Body of pancreas (tissue), 4 donors: ENCODE data around the gene MMP14. TPM values are rescaled to one million over a fixed set of nuclear protein-coding genes. Genes with fewer than 3 reads are reported as not detected.
"Not testable (repeated sequence)": the region's sequence is repeated elsewhere in the genome, so short reads cannot be mapped to it uniquely, and the experiment has no call there.

Experiments
- ATAC-seq: fragments of 150-250 bp; one replicate; pipeline ENCODE4 v1.9.1; 2016
- DNase-seq, 4 donors: peaks; one replicate each; pipeline ENCODE4 v3.0.0-alpha.2; 2019
- H3K27ac ChIP-seq, 4 donors: fragments of 200-600 bp; sonication (generic); 1 replicate in 3 of 4; 2 replicates in 1 of 4; pipeline versions ENCODE4 v1.5.1 to v1.6.1; 2016 to 2019; ENCODE audit warnings: mild to moderate bottlenecking in 1 of 4, mixed read lengths in 1 of 4, moderate library complexity in 1 of 4
- H3K27me3 ChIP-seq, 2 donors: fragments of 200-600 bp; sonication (generic); one replicate each; pipeline ENCODE4 v1.6.0; 2016; ENCODE audit warnings: mild to moderate bottlenecking in 1 of 2
- H3K36me3 ChIP-seq, 2 donors: fragments of 200-600 bp; sonication (generic); replicated peaks in 1 of 2; 2 replicates each; pipeline ENCODE4 v1.5.1; 2016; ENCODE audit warnings: low read depth in 2 of 2; ENCODE audit not compliant: insufficient read depth in 1 of 2
- H3K4me1 ChIP-seq: fragments of 200-600 bp; sonication (generic); one replicate; pipeline ENCODE4 v1.6.0; 2016
- H3K4me3 ChIP-seq, 2 donors: fragments of 200-600 bp; sonication (generic); 1 replicate in 1 of 2; 2 replicates in 1 of 2; pipeline ENCODE4 v1.5.1; 2016 to 2019
- H3K9me3 ChIP-seq, 3 donors: fragments of 200-600 bp; sonication (generic); 1 replicate in 2 of 3; 2 replicates in 1 of 3; pipeline ENCODE4 v1.5.1; 2016
- POLR2A ChIP-seq, 3 donors: fragments of 450-650 bp; IDR thresholded peaks; one replicate each; pipeline ENCODE4 v1.6.1; 2016; ENCODE audit warnings: antibody characterized with exemption in 3 of 3, mild to moderate bottlenecking in 2 of 3
- WGBS, 2 donors: methylation state at CpG; one replicate each; pipeline ENCODE4 v1.1.5; 2017; 5-methylcytosine and 5-hydroxymethylcytosine counted together
- intact Hi-C: fragments of 100-400 bp; cut with DNase I; formaldehyde crosslinking; loops from one replicate; pipeline ENCODE4 v1.15.1; 2023
- total RNA-seq, 2 donors: library from RNA; depleted of rRNA; stranded (reverse); fragments of >200 nt; gene quantifications; one replicate each; pipeline ENCODE4 v1.1.0, GENCODE V29; 2016
- TF ChIP-seq, protein P1 (sequence below), 7 experiments: fragments of 450-650 bp in 4 of 7; fragments of 200-600 bp in 3 of 7; sonication (generic) in 3 of 7; IDR thresholded peaks; one replicate each; pipeline ENCODE4 v1.5.1; 2016 to 2019; ENCODE audit warnings: antibody characterized with exemption in 7 of 7

The MMP14 gene
- total RNA-seq, 2 donors from 2014 or later, result 55.3 to 65.3 TPM

GRCh38 chr14:22798528-22798927, 37.9 kb upstream of the MMP14 start:
- Histone ChIP-seq H3K27ac (no peak overlapping the region), H3K4me1 (no peaks in the 10 kb centered on the region), H3K36me3 (no peaks in the 10 kb centered on the region), H3K4me3 (no peak overlapping the region), H3K27me3 (no peaks in the 10 kb centered on the region), H3K9me3 (no peaks in the 10 kb centered on the region)
- no peak for TF ChIP-seq POLR2A (IDR thresholded peaks at IDR 0.05)
- TF ChIP-seq, protein P1, sequence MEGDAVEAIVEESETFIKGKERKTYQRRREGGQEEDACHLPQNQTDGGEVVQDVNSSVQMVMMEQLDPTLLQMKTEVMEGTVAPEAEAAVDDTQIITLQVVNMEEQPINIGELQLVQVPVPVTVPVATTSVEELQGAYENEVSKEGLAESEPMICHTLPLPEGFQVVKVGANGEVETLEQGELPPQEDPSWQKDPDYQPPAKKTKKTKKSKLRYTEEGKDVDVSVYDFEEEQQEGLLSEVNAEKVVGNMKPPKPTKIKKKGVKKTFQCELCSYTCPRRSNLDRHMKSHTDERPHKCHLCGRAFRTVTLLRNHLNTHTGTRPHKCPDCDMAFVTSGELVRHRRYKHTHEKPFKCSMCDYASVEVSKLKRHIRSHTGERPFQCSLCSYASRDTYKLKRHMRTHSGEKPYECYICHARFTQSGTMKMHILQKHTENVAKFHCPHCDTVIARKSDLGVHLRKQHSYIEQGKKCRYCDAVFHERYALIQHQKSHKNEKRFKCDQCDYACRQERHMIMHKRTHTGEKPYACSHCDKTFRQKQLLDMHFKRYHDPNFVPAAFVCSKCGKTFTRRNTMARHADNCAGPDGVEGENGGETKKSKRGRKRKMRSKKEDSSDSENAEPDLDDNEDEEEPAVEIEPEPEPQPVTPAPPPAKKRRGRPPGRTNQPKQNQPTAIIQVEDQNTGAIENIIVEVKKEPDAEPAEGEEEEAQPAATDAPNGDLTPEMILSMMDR (IDR thresholded peaks at IDR 0.05), result no peak
- intact Hi-C loops, result no loop called here
- DNase-seq (no peak), ATAC-seq (no peak)
- WGBS, 2 donors, result 50 to 64% methylated on average over 2 of the region's 2 CpGs

DNA sequence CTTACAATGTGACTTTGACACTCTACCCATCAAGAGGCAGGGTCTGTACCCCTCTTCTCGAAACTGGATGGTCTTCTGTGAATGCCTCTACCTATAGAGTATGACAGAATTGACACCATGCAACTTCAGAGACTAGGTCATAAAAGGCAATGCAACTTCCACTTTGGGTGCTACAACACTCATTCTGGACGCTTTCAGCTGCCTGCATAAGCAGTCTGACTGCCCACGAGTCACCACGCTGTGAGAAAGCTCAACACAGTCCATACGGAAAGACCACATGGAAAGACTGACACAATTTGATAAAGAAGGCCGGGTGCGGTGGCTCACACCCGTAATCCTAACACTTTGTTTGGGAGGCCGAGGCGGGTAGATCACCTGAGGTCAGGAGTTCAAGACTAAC, 36.0 kb upstream of the MMP14 start:
- H3K27ac ChIP-seq, result no peak overlapping the region
- 86 to 94% methylated on average over 10 of the region's 10 CpGs for WGBS, 2 donors
- ATAC-seq, result no peak

GRCh38 chr14:22801716-22802115, 34.7 kb upstream of the MMP14 start:
- Histone ChIP-seq H3K9me3 (no peaks in the 10 kb centered on the region), H3K36me3 (no peaks in the 10 kb centered on the region), H3K27ac (no peak overlapping the region), H3K4me3 (no peak overlapping the region), H3K4me1 (no peaks in the 10 kb centered on the region), H3K27me3 (no peaks in the 10 kb centered on the region)
- intact Hi-C loops, result no loop called here
- TF ChIP-seq POLR2A (IDR thresholded peaks at IDR 0.05), result no peak
- ATAC-seq, result no peak
- WGBS, 2 donors, result 75 to 91% methylated on average over 8 of the region's 8 CpGs
- no peak for DNase-seq

More for the DNA sequence above, 36.0 kb upstream of the MMP14 start:
- DNase-seq, result no peak
- Histone ChIP-seq H3K36me3 (no peaks in the 10 kb centered on the region), H3K4me3 (no peak overlapping the region), H3K9me3 (no peaks in the 10 kb centered on the region), H3K27me3 (no peaks in the 10 kb centered on the region), H3K4me1 (no peaks in the 10 kb centered on the region)
- intact Hi-C loops, result no loop called here
- TF ChIP-seq POLR2A (IDR thresholded peaks at IDR 0.05), result no peak
- TF ChIP-seq, protein P1 (IDR thresholded peaks at IDR 0.05), result no peak

GRCh38 chr14:22802860-22803686, 33.3 kb upstream of the MMP14 start:
- peaks cover 8% of the 10 kb centered on the region for H3K4me1 ChIP-seq
- H3K4me3 ChIP-seq, result no peak overlapping the region
- intact Hi-C loops, result no loop called here
- WGBS, 2 donors, result 73 to 83% methylated on average over 12 of the region's 12 CpGs
- H3K36me3 ChIP-seq, result no peaks in the 10 kb centered on the region
- DNase-seq, result no peak
- TF ChIP-seq POLR2A (IDR thresholded peaks at IDR 0.05), result no peak
- TF ChIP-seq, protein P1 (IDR thresholded peaks at IDR 0.05), result no peak
- no peaks in the 10 kb centered on the region for H3K27me3 ChIP-seq
- no peak for ATAC-seq
- H3K27ac ChIP-seq, result no peak overlapping the region
- H3K9me3 ChIP-seq, result no peaks in the 10 kb centered on the region

DNA sequence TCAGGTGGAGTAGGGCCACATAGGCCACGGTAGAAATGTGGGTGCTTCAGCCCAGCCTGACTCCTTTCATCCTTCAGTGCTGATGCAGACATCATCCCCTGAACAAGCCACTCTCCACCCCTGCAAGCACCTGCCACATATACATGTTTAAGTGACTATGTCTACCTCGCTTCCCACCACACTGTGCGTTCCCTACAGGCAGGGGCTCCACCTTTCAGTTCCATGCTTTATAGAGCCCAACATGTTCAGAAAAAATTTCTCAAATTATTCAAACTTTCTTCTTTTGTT, 32.8 kb upstream of the MMP14 start:
- TF ChIP-seq, protein P1 (IDR thresholded peaks at IDR 0.05), result no peak
- H3K4me3 ChIP-seq, result no peak overlapping the region
- H3K4me1 ChIP-seq, result peaks cover 13% of the 10 kb centered on the region
- no peaks in the 10 kb centered on the region for H3K9me3 ChIP-seq
- no peak overlapping the region for H3K27ac ChIP-seq
- ATAC-seq (no peak), DNase-seq (no peak)
- intact Hi-C loops, result no loop called here
- H3K27me3 ChIP-seq, result no peaks in the 10 kb centered on the region
- H3K36me3 ChIP-seq, result no peaks in the 10 kb centered on the region
- 83 to 89% methylated on average over 3 of the region's 3 CpGs for WGBS, 2 donors

- DNase-seq, H3K9me3 ChIP-seq, H3K4me3 ChIP-seq, H3K36me3 ChIP-seq, H3K27me3 ChIP-seq, intact Hi-C loops, H3K27ac ChIP-seq, ATAC-seq: not testable (repeated sequence)
- H3K4me1 ChIP-seq, result peaks cover 16% of the 10 kb centered on the region
- WGBS, 2 donors, result 90 to 94% methylated on average over 4 of the region's 4 CpGs
Observed at GRCh38 chr14:22805235-22805634, 31.1 kb upstream of the MMP14 start.
